ENCODE data around the gene TCTN1.

DNA sequence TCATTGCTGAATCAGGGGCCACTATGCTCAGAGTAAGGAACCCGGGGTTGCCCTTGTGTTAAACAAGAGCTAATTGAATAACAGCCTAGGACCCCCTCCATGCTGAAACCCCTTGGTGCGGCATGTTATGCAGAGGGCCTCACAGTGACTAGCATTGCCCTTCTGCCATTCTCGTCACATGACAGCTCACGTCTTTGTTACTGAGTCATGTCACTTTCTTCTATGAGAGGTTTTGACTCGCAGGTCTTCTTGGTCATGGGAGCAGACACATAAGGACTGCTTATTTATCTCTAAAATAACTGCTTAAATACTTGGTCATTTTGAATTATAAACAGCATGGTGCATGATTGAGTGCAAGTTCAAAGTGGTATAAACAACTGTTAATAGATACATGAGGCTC lies 24.9 kb downstream of the TCTN1 start:
- TF ChIP-seq, protein P1, sequence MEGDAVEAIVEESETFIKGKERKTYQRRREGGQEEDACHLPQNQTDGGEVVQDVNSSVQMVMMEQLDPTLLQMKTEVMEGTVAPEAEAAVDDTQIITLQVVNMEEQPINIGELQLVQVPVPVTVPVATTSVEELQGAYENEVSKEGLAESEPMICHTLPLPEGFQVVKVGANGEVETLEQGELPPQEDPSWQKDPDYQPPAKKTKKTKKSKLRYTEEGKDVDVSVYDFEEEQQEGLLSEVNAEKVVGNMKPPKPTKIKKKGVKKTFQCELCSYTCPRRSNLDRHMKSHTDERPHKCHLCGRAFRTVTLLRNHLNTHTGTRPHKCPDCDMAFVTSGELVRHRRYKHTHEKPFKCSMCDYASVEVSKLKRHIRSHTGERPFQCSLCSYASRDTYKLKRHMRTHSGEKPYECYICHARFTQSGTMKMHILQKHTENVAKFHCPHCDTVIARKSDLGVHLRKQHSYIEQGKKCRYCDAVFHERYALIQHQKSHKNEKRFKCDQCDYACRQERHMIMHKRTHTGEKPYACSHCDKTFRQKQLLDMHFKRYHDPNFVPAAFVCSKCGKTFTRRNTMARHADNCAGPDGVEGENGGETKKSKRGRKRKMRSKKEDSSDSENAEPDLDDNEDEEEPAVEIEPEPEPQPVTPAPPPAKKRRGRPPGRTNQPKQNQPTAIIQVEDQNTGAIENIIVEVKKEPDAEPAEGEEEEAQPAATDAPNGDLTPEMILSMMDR (IDR thresholded peaks at IDR 0.05) = no peak
- TF ChIP-seq EZH2 (IDR thresholded peaks at IDR 0.05; ENCODE audit: borderline replicate concordance, insufficient read depth, low read depth, low read length, poor library complexity, severe bottlenecking) = no peak
